ENCODE data around the gene RAB40B. TPM values are rescaled to one million over a fixed set of nuclear protein-coding genes. Genes with fewer than 3 reads are reported as not detected.

The RAB40B gene
- total and polyA plus RNA-seq, 2 donors (not counting 1 experiment from before 2014, with no cell fraction given): 4.7 to 8.0 TPM

DNA sequence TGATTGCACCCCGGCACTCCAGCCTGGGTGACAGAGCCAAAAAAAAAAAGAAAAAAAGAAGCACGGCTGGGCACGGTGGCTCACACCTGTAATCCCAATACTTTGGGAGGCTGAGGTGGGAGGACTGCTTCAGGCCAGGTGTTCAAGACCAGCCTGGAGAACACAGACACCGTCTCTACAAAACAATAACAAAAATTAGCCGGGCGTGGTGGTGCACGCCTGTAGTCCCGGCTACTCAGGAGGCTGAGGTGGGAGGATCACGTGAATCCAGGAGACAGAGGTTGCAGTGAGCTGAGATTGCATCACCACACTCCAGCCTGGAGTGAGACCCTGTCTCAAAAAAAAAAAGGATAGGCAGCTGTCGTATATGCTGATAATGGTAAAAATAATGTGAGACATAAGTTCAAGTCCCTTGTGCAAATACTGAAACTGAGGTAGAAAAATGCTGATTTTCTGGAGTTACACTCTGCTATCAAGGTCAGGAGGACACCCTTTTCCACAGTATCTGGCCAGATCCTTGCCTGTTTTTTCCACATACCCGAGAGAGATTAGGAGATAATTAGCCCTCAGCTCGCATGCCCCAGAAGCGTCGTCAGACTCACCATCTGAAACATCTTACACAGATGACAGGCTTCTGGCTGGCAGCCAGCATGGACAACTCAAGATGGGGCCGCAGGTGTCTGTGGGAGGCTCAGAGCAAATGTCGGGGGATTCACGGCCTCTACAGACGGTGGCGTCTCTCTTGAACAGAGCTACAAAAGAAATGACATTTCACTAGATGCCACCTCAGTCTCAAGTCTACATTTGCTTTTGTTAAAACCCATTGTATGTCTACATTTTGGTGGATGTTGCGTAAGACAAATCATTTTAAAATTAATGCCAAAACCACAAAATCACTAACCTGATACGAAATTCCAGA is 87.1 kb downstream of the RAB40B start:
- intact Hi-C loops (cut with micrococcal nuclease): no loop called here
- H2AFZ ChIP-seq (ENCODE audit: insufficient read depth, low read depth, low read length, poor library complexity, severe bottlenecking): no peak overlapping the region
- ATAC-seq (ENCODE audit: low read depth) (no peak), DNase-seq (no peak)
- H3K9ac ChIP-seq (ENCODE audit: low read length): no peak overlapping the region
- H3K36me3 ChIP-seq (replicated peaks in 1 of 2; ENCODE audit: control extremely low read depth in 1 of 2, control insufficient read depth in 1 of 2, extremely low read depth in 1 of 2, insufficient read depth in 2 of 2, low read length in 1 of 2): peaks cover 0 to 44% of the 10 kb centered on the region in 2 experiments
- no peaks in the 10 kb centered on the region for H4K20me1 ChIP-seq (ENCODE audit: control insufficient read depth, insufficient read depth, low read length, poor library complexity, severe bottlenecking)
- no peaks in the 10 kb centered on the region for H3K4me1 Mint-ChIP-seq
- no peak overlapping the region for H3K4me3 ChIP-seq (ENCODE audit: control extremely low read depth in 1 of 5, extremely low read depth in 1 of 5, insufficient read depth in 1 of 5, low read depth in 2 of 5, low read length in 4 of 5)
- no peaks in the 10 kb centered on the region for H3K9me3 ChIP-seq (ENCODE audit: control extremely low read depth in 1 of 3, control insufficient read depth in 2 of 3, insufficient read depth in 1 of 3, low read length in 2 of 3)
- no peaks in the 10 kb centered on the region for H3K27me3 ChIP-seq (replicated peaks in 1 of 4; ENCODE audit: control extremely low read depth in 1 of 4, control insufficient read depth in 3 of 4, insufficient read depth in 4 of 4, low read length in 3 of 4)
- no peak overlapping the region for H3K4me3 Mint-ChIP-seq
- TF ChIP-seq, protein P1, sequence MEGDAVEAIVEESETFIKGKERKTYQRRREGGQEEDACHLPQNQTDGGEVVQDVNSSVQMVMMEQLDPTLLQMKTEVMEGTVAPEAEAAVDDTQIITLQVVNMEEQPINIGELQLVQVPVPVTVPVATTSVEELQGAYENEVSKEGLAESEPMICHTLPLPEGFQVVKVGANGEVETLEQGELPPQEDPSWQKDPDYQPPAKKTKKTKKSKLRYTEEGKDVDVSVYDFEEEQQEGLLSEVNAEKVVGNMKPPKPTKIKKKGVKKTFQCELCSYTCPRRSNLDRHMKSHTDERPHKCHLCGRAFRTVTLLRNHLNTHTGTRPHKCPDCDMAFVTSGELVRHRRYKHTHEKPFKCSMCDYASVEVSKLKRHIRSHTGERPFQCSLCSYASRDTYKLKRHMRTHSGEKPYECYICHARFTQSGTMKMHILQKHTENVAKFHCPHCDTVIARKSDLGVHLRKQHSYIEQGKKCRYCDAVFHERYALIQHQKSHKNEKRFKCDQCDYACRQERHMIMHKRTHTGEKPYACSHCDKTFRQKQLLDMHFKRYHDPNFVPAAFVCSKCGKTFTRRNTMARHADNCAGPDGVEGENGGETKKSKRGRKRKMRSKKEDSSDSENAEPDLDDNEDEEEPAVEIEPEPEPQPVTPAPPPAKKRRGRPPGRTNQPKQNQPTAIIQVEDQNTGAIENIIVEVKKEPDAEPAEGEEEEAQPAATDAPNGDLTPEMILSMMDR (IDR thresholded peaks at IDR 0.05): no peak
- TF ChIP-seq EZH2 (IDR thresholded peaks at IDR 0.05; ENCODE audit: borderline replicate concordance, insufficient read depth, low read depth, low read length, poor library complexity, severe bottlenecking): no peak
- H3K79me2 ChIP-seq (ENCODE audit: control insufficient read depth, insufficient read depth, low read length): no peaks in the 10 kb centered on the region
- H3K4me2 ChIP-seq (replicated peaks; ENCODE audit: low read depth, low read length, poor library complexity, severe bottlenecking): no peak overlapping the region
- H3K27ac ChIP-seq (ENCODE audit: low read length in 2 of 2): no peak overlapping the region
- no peak overlapping the region for H3K27ac Mint-ChIP-seq
- ChIA-PET CTCF (interaction anchor here (0.6 kb wide), 1 partner anchor 103 kb away, joined by 3 read pairs; no protein-coding TSS in a partner anchor), POLR2A (no interaction called here)
- H3K4me1 ChIP-seq (ENCODE audit: control insufficient read depth in 2 of 2, insufficient read depth in 2 of 2, low read length in 2 of 2): no peaks in the 10 kb centered on the region
- no peaks in the 10 kb centered on the region for H3K27me3 Mint-ChIP-seq
- 83% methylated on average over 18 of the region's 21 CpGs for WGBS (ENCODE audit: insufficient coverage)
- no peaks in the 10 kb centered on the region for H3K9me3 Mint-ChIP-seq (ENCODE audit: insufficient read depth)

DNA sequence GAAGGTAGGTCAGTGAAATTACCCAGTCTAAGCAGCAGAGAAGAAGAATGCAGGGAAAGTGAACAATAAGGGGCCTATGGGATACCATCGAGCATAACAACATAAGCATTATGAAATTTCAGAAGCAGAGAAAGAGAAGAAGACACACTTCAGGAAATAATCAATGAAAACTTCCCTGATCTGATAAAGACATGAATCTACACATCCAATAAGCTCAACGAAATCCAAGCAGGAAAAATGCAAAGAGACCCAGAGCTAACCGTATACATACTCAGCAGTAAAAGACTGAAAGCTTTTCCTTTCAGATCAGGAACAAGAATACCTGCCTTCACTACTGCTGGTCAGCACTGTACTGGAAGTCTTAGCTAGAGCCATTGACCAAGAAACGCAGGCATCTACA is 88.8 kb downstream of the RAB40B start:
- Histone ChIP-seq H3K9me3 (ENCODE audit: control extremely low read depth in 1 of 3, control insufficient read depth in 2 of 3, insufficient read depth in 1 of 3, low read length in 2 of 3) (no peaks in the 10 kb centered on the region), H2AFZ (ENCODE audit: insufficient read depth, low read depth, low read length, poor library complexity, severe bottlenecking) (no peak overlapping the region), H3K27me3 (replicated peaks in 1 of 4; ENCODE audit: control extremely low read depth in 1 of 4, control insufficient read depth in 3 of 4, insufficient read depth in 4 of 4, low read length in 3 of 4) (no peaks in the 10 kb centered on the region), H3K9ac (ENCODE audit: low read length) (no peak overlapping the region), H3K4me1 (ENCODE audit: control insufficient read depth in 2 of 2, insufficient read depth in 2 of 2, low read length in 2 of 2) (no peaks in the 10 kb centered on the region), H3K79me2 (ENCODE audit: control insufficient read depth, insufficient read depth, low read length) (no peaks in the 10 kb centered on the region), H4K20me1 (ENCODE audit: control insufficient read depth, insufficient read depth, low read length, poor library complexity, severe bottlenecking) (no peaks in the 10 kb centered on the region), H3K36me3 (replicated peaks in 1 of 2; ENCODE audit: control extremely low read depth in 1 of 2, control insufficient read depth in 1 of 2, extremely low read depth in 1 of 2, insufficient read depth in 2 of 2, low read length in 1 of 2) (peaks cover 0 to 43% of the 10 kb centered on the region in 2 experiments), H3K27ac (ENCODE audit: low read length in 2 of 2) (no peak overlapping the region), H3K4me3 (ENCODE audit: control extremely low read depth in 1 of 5, extremely low read depth in 1 of 5, insufficient read depth in 1 of 5, low read depth in 2 of 5, low read length in 4 of 5) (no peak overlapping the region), H3K4me2 (replicated peaks; ENCODE audit: low read depth, low read length, poor library complexity, severe bottlenecking) (no peak overlapping the region)
- Mint-ChIP-seq H3K27ac (no peak overlapping the region), H3K27me3 (no peaks in the 10 kb centered on the region), H3K4me1 (peaks cover 3% of the 10 kb centered on the region), H3K4me3 (no peak overlapping the region), H3K9me3 (ENCODE audit: insufficient read depth) (no peaks in the 10 kb centered on the region)
- TF ChIP-seq, protein P1 (IDR thresholded peaks at IDR 0.05): no peak
- TF ChIP-seq EZH2 (IDR thresholded peaks at IDR 0.05; ENCODE audit: borderline replicate concordance, insufficient read depth, low read depth, low read length, poor library complexity, severe bottlenecking): no peak
- 90% methylated on average over 2 of the region's 4 CpGs for WGBS (ENCODE audit: insufficient coverage)
- ATAC-seq (ENCODE audit: low read depth) (no peak), DNase-seq (no peak)
- ChIA-PET POLR2A (no interaction called here), CTCF (no interaction called here)
- intact Hi-C loops (cut with micrococcal nuclease): no loop called here

All from B cell (primary cell).